ENCODE measurements around the gene CHRND.

Gene CHRND

GRCh38 chr2:232577841-232578240 lies 51.9 kb downstream of the CHRND start:
- no peak for DNase-seq

GRCh38 chr2:232578626-232579025 lies 52.7 kb downstream of the CHRND start:
- no peak for DNase-seq

- DNase-seq: no peak
These were observed 54.7 kb downstream of the CHRND start for GRCh38 chr2:232580648-232580981.

GRCh38 chr2:232581725-232582124 lies 55.8 kb downstream of the CHRND start:
- no peak for DNase-seq

GRCh38 chr2:232584238-232584637 lies 58.3 kb downstream of the CHRND start:
- no peak for DNase-seq
